SK-N-SH (cell line): ENCODE results near the gene IRGC. TPM values are rescaled to one million over a fixed set of nuclear protein-coding genes. Genes with fewer than 3 reads are reported as not detected.

Experiments
- CTCF ChIA-PET: fragments of 300-600, 350-600 bp; formaldehyde crosslinking; extraction: SDS; loops from one replicate; lab custom pipeline; 2021; lab: Yijun Ruan, JAX
- POLR2A ChIA-PET: fragments of 350-600 bp; sonication (Branson Sonifier 250); formaldehyde crosslinking; extraction: SDS; loops from one replicate; lab custom pipeline; 2020; ENCODE audit warnings: antibody characterized with exemption, inconsistent platforms; lab: Yijun Ruan, JAX
- DNase-seq: peaks from one replicate; pipeline ENCODE4 v3.0.0; 2012
- H2AFZ ChIP-seq: fragments of 200-600 bp; sonication (generic); 2 replicates; pipeline ENCODE4 v1.8.1; 2016; ENCODE audit warnings: antibody characterized with exemption, mild to moderate bottlenecking, low read depth
- H3F3A ChIP-seq: fragments of 200-600 bp; sonication (generic); replicated peaks from 2 replicates; pipeline ENCODE3; 2016; ENCODE audit warnings: antibody characterized with exemption, mild to moderate bottlenecking; ENCODE audit not compliant: insufficient read depth
- H3K27ac ChIP-seq, 2 experiments: fragments of 200-500 bp in 1 of 2; fragments of 200-600 bp in 1 of 2; sonication (Bioruptor generic) in 1 of 2; sonication (generic), shearing (Covaris generic) in 1 of 2; 2 replicates each; pipeline versions ENCODE4 v1.5.1 to v1.6.1; 2014 to 2016; ENCODE audit warnings: low read depth in 2 of 2, inconsistent platforms in 1 of 2, low read length in 1 of 2, mild to moderate bottlenecking in 1 of 2, mixed read lengths in 1 of 2
- H3K27me3 ChIP-seq: fragments of 200-600 bp; sonication (generic), shearing (Covaris generic); 2 replicates; pipeline ENCODE4 v1.6.1; 2016; ENCODE audit warnings: mixed run types; ENCODE audit not compliant: insufficient read depth
- H3K36me3 ChIP-seq, 2 experiments: fragments of 200-500 bp in 1 of 2; fragments of 200-600 bp in 1 of 2; sonication (Bioruptor generic) in 1 of 2; sonication (generic) in 1 of 2; replicated peaks in 1 of 2; 2 replicates each; pipeline versions ENCODE3 to v1.5.1; 2014 to 2016; ENCODE audit warnings: low read length in 1 of 2, mild to moderate bottlenecking in 1 of 2; ENCODE audit not compliant: insufficient read depth in 2 of 2, control insufficient read depth in 1 of 2
- H3K4me1 ChIP-seq, 2 experiments: fragments of 200-500 bp in 1 of 2; fragments of 200-600 bp in 1 of 2; sonication (Bioruptor generic) in 1 of 2; sonication (generic), shearing (Covaris generic) in 1 of 2; 2 replicates each; pipeline versions ENCODE4 v1.5.1 to v1.6.1; 2014 to 2016; ENCODE audit warnings: low read depth in 1 of 2, low read length in 1 of 2, mixed run types in 1 of 2; ENCODE audit not compliant: insufficient read depth in 2 of 2, control insufficient read depth in 1 of 2
- H3K4me2 ChIP-seq: fragments of 200-600 bp; sonication (generic), shearing (Covaris generic); 2 replicates; pipeline ENCODE4 v1.6.1; 2017; ENCODE audit warnings: mixed run types
- H3K4me3 ChIP-seq, 2 experiments: fragments of 200-500 bp in 1 of 2; fragments of 200-600 bp in 1 of 2; sonication (Bioruptor generic) in 1 of 2; sonication (generic), shearing (Covaris generic) in 1 of 2; 2 replicates each; pipeline versions ENCODE4 v1.5.1 to v1.8.1; 2014 to 2016; ENCODE audit warnings: low read depth in 2 of 2, inconsistent platforms in 1 of 2, low read length in 1 of 2, mild to moderate bottlenecking in 1 of 2, mixed read lengths in 1 of 2, moderate library complexity in 1 of 2
- H3K79me2 ChIP-seq: fragments of 200-600 bp; sonication (generic); 2 replicates; pipeline ENCODE4 v1.8.1; 2017; ENCODE audit warnings: mild to moderate bottlenecking; ENCODE audit not compliant: insufficient read depth
- H3K9ac ChIP-seq: fragments of 200-600 bp; sonication (generic); 2 replicates; pipeline ENCODE4 v1.6.1; 2017; ENCODE audit warnings: mixed run types
- H3K9me2 ChIP-seq: fragments of 200-600 bp; sonication (generic); 2 replicates; pipeline ENCODE4 v1.6.1; 2017; ENCODE audit warnings: mixed run types
- H3K9me3 ChIP-seq: fragments of 200-600 bp; sonication (generic); 2 replicates; pipeline ENCODE4 v1.6.1; 2017; ENCODE audit warnings: mixed run types, mild to moderate bottlenecking, moderate library complexity
- H4K20me1 ChIP-seq: fragments of 200-600 bp; sonication (generic); 2 replicates; pipeline ENCODE4 v1.6.1; 2017; ENCODE audit warnings: mild to moderate bottlenecking, mixed run types; ENCODE audit not compliant: insufficient read depth
- CHD2 ChIP-seq: fragments of 150-350 bp; IDR thresholded peaks from 2 replicates; pipeline ENCODE4 v1.6.1; 2018; ENCODE audit warnings: low read length; ENCODE audit not compliant: partially characterized antibody
- CTCF ChIP-seq: fragments of 200-600 bp; sonication (generic); IDR thresholded peaks from 2 replicates; pipeline ENCODE4 v1.6.1; 2017; ENCODE audit warnings: antibody characterized with exemption, mild to moderate bottlenecking, moderate library complexity
- ELF1 ChIP-seq: IDR thresholded peaks from 2 replicates; pipeline ENCODE4 v1.4.0; 2012
- EP300 ChIP-seq, 2 experiments: IDR thresholded peaks; 2 replicates each; pipeline versions ENCODE4 v1.4.0 to v1.6.1; 2012; ENCODE audit warnings: borderline replicate concordance in 1 of 2, low read depth in 1 of 2, low read length in 1 of 2
- FOSL2 ChIP-seq: IDR thresholded peaks from 2 replicates; pipeline ENCODE4 v1.4.0; 2012; ENCODE audit warnings: low read depth, mild to moderate bottlenecking, moderate library complexity, borderline replicate concordance
- FOXJ3 ChIP-seq: sonication (generic); formaldehyde crosslinking; IDR thresholded peaks from 2 replicates; pipeline ENCODE4 v1.5.1; 2020; ENCODE audit warnings: mild to moderate bottlenecking, missing genetic modification reagents
- MEF2A ChIP-seq: IDR thresholded peaks from 2 replicates; pipeline ENCODE4 v1.4.0; 2012; ENCODE audit warnings: low read depth, borderline replicate concordance
- NFIC ChIP-seq: IDR thresholded peaks from 2 replicates; pipeline ENCODE4 v1.4.0; 2012; ENCODE audit warnings: borderline replicate concordance
- PBX3 ChIP-seq: IDR thresholded peaks from 2 replicates; pipeline ENCODE4; 2012
- RCOR1 ChIP-seq: fragments of 150-350 bp; IDR thresholded peaks from 2 replicates; pipeline ENCODE4 v1.6.1; 2017; ENCODE audit warnings: antibody characterized with exemption, low read length
- RFX5 ChIP-seq: IDR thresholded peaks from 2 replicates; pipeline ENCODE4 v1.6.1; 2012; ENCODE audit warnings: mild to moderate bottlenecking, improper control_type of control experiment, low read length
- SIN3A ChIP-seq: IDR thresholded peaks from 2 replicates; pipeline ENCODE4 v1.6.1; 2012; ENCODE audit warnings: low read depth, mild to moderate bottlenecking, low read length, moderate library complexity, borderline replicate concordance
- TAF1 ChIP-seq: IDR thresholded peaks from 2 replicates; pipeline ENCODE4 v1.6.1; 2012; ENCODE audit warnings: low read depth, mild to moderate bottlenecking, low read length, moderate library complexity, borderline replicate concordance
- TCF12 ChIP-seq: IDR thresholded peaks from 2 replicates; pipeline ENCODE4 v1.4.0; 2012
- TEAD4 ChIP-seq: IDR thresholded peaks from 2 replicates; pipeline ENCODE4 v1.4.0; 2012; ENCODE audit warnings: mild to moderate bottlenecking, borderline replicate concordance; ENCODE audit not compliant: insufficient read depth
- ZBTB33 ChIP-seq: IDR thresholded peaks from 2 replicates; pipeline ENCODE4 v1.4.0; 2012; ENCODE audit warnings: low read depth, borderline replicate concordance
- WGBS: methylation state at CpG from one replicate; pipeline ENCODE4 v1.1.6; 2017; ENCODE audit warnings: low lambda C conversion rate; 5-methylcytosine and 5-hydroxymethylcytosine counted together
- polyA plus RNA-seq, 3 experiments: library from polyadenylated mRNA; depleted of rRNA; stranded (reverse); fragments of >200 nt; gene quantifications; 2 replicates each; pipeline ENCODE4 v1.2.3, GENCODE V29; 2012

Gene IRGC
- polyA plus RNA-seq, 1 of the 3 experiments (the other 2 are of a cell fraction), result not detected

GRCh38 chr19:43731346-43731745 is 15.5 kb downstream of the IRGC start (continued):
- TF ChIP-seq CTCF, result no peak
- TF ChIP-seq CHD2, result no peak
- TF ChIP-seq ELF1, result no peak

- Histone ChIP-seq H3K4me3 (no peak overlapping the region), H3K9me3 (no peaks in the 10 kb centered on the region), H2AFZ (no peak overlapping the region), H3F3A (no peaks in the 10 kb centered on the region), H3K9me2 (no peaks in the 10 kb centered on the region), H3K36me3 (peaks cover 35 to 68% of the 10 kb centered on the region in 2 experiments), H3K79me2 (no peaks in the 10 kb centered on the region), H3K4me2 (no peak overlapping the region), H3K27ac (peak overlapping the region in 1 of 2 experiments; percentile 50; a peak in 1 of 4 replicates), H3K4me1 (peaks cover 0 to 20% of the 10 kb centered on the region in 2 experiments; a peak in 1 of 4 replicates), H3K27me3 (no peaks in the 10 kb centered on the region), H4K20me1 (no peaks in the 10 kb centered on the region), H3K9ac (no peak overlapping the region)
- no peak for TF ChIP-seq RFX5
- no peak for TF ChIP-seq NFIC
- TF ChIP-seq EP300 (IDR thresholded peaks at IDR 0.05; ENCODE audit: borderline replicate concordance in 1 of 2, low read depth in 1 of 2, low read length in 1 of 2), result no peak
- TF ChIP-seq RCOR1, result no peak
- no peak for TF ChIP-seq TCF12
- TF ChIP-seq SIN3A, result no peak
- TF ChIP-seq FOSL2, result no peak
- TF ChIP-seq ZBTB33, result no peak
- no peak for TF ChIP-seq PBX3
- TF ChIP-seq MEF2A, result no peak
- TF ChIP-seq FOXJ3 (CRISPR knock-in tag), result no peak
- no peak for TF ChIP-seq TEAD4
- no peak for TF ChIP-seq TAF1
- POLR2A ChIA-PET, result interaction anchor here (1.0 kb wide), 1 partner anchor 11 kb away, joined by 3 read pairs; no protein-coding TSS in a partner anchor
- no peak for DNase-seq
- WGBS, result 100% methylated on average over 1 of the region's 1 CpG
- CTCF ChIA-PET, result interaction anchor here (1.0 to 2.5 kb wide), 7 partner anchors 10 to 78 kb away, joined by 3 to 9 read pairs (median 4); no protein-coding TSS in a partner anchor
These were observed 16.0 kb downstream of the IRGC start for GRCh38 chr19:43731846-43732245.
